DLD1 (cell line): Measurements from ENCODE around the gene QKI.
"Not testable (repeated sequence)": the region's sequence is repeated elsewhere in the genome, so short reads cannot be mapped to it uniquely, and the experiment has no call there.

Experiments
- in situ Hi-C: cut with HindIII; loops from 2 replicates; pipeline ENCODE4 v1.10.0; 2017; ENCODE audit warnings: low sequenced_read_pairs

The QKI gene

GRCh38 chr6:163438298-163438939 lies 23.9 kb downstream of the QKI start:
- in situ Hi-C loops: no loop called here

GRCh38 chr6:163438940-163439335 lies 24.4 kb downstream of the QKI start:
- in situ Hi-C loops: no loop called here

- in situ Hi-C loops: not testable (repeated sequence)
These were observed 24.9 kb downstream of the QKI start for GRCh38 chr6:163439390-163439789.

- in situ Hi-C loops: no loop called here
These were observed 25.5 kb downstream of the QKI start for GRCh38 chr6:163439997-163440396.

GRCh38 chr6:163442336-163442735 lies 27.8 kb downstream of the QKI start:
- in situ Hi-C loops: no loop called here

GRCh38 chr6:163444077-163444476 lies 29.6 kb downstream of the QKI start:
- in situ Hi-C loops: no loop called here

GRCh38 chr6:163446549-163446948 lies 32.0 kb downstream of the QKI start:
- in situ Hi-C loops: no loop called here

GRCh38 chr6:163449076-163449475 lies 34.6 kb downstream of the QKI start:
- in situ Hi-C loops: no loop called here

- in situ Hi-C loops: no loop called here
These were observed 39.9 kb downstream of the QKI start for GRCh38 chr6:163454425-163454824.

GRCh38 chr6:163455552-163455951 lies 41.0 kb downstream of the QKI start:
- in situ Hi-C loops: no loop called here

GRCh38 chr6:163457637-163458561 lies 43.4 kb downstream of the QKI start:
- in situ Hi-C loops: no loop called here

GRCh38 chr6:163459007-163459406 lies 44.5 kb downstream of the QKI start:
- in situ Hi-C loops: no loop called here

GRCh38 chr6:163459536-163459935 lies 45.0 kb downstream of the QKI start:
- in situ Hi-C loops: no loop called here

- in situ Hi-C loops: no loop called here
These were observed 45.8 kb downstream of the QKI start for GRCh38 chr6:163460307-163460782.

GRCh38 chr6:163461696-163462095 lies 47.2 kb downstream of the QKI start:
- in situ Hi-C loops: no loop called here

- in situ Hi-C loops: no loop called here
These were observed 48.7 kb downstream of the QKI start for GRCh38 chr6:163463180-163463579.

GRCh38 chr6:163463795-163464194 lies 49.3 kb downstream of the QKI start:
- in situ Hi-C loops: no loop called here

GRCh38 chr6:163466839-163467390 lies 52.4 kb downstream of the QKI start:
- in situ Hi-C loops: no loop called here

- in situ Hi-C loops: no loop called here
These were observed 54.2 kb downstream of the QKI start for GRCh38 chr6:163468738-163469137.

- in situ Hi-C loops: no loop called here
These were observed 55.0 kb downstream of the QKI start for GRCh38 chr6:163469459-163469985.

GRCh38 chr6:163470611-163471010 lies 56.1 kb downstream of the QKI start:
- in situ Hi-C loops: no loop called here

GRCh38 chr6:163474581-163474980 lies 60.1 kb downstream of the QKI start:
- in situ Hi-C loops: no loop called here
